HL-60 (cell line): Measurements from ENCODE around the gene NDUFA8.

Experiments
- DNase-seq, 2 experiments: peaks; one replicate each; pipeline ENCODE4 v3.0.0-alpha.2; 2010 to 2020; ENCODE audit warnings: low read depth in 1 of 2, low spot score in 1 of 2
- H3K27ac ChIP-seq: fragments of 250-450 bp; sonication (Bioruptor Pico); replicated peaks from 2 replicates; pipeline ENCODE4 v1.5.1; 2020; ENCODE audit warnings: mild to moderate bottlenecking, moderate library complexity
- H3K27me3 ChIP-seq: fragments of 250-450 bp; sonication (Bioruptor Pico); 2 replicates; pipeline ENCODE4 v1.5.1; 2021; ENCODE audit warnings: mild to moderate bottlenecking, moderate library complexity; ENCODE audit not compliant: insufficient read depth, poor library complexity, severe bottlenecking
- H3K4me3 ChIP-seq: replicated peaks from 2 replicates; pipeline ENCODE4 v1.5.1; 2011; ENCODE audit warnings: mild to moderate bottlenecking, control low read depth, low read length; ENCODE audit not compliant: insufficient read depth
- GABPA ChIP-seq: IDR thresholded peaks from 2 replicates; pipeline ENCODE4 v1.6.1; 2012; ENCODE audit warnings: low read depth
- POLR2AphosphoS5 ChIP-seq: IDR thresholded peaks from 2 replicates; pipeline ENCODE4 v1.6.1; 2012; ENCODE audit warnings: low read depth
- SPI1 ChIP-seq: IDR thresholded peaks from 2 replicates; pipeline ENCODE4 v1.6.1; 2012; ENCODE audit warnings: low read depth, mild to moderate bottlenecking, borderline replicate concordance
- TF ChIP-seq, protein P1 (sequence below): IDR thresholded peaks from 2 replicates; pipeline ENCODE4 v1.6.1; 2012; ENCODE audit warnings: low read depth; ENCODE audit not compliant: insufficient replicate concordance
- TF ChIP-seq, protein P2 (sequence below): IDR thresholded peaks from one replicate; pipeline ENCODE4 v1.5.1; 2011; ENCODE audit warnings: low read length, control low read depth, inconsistent platforms; ENCODE audit not compliant: insufficient read depth

The NDUFA8 gene

DNA sequence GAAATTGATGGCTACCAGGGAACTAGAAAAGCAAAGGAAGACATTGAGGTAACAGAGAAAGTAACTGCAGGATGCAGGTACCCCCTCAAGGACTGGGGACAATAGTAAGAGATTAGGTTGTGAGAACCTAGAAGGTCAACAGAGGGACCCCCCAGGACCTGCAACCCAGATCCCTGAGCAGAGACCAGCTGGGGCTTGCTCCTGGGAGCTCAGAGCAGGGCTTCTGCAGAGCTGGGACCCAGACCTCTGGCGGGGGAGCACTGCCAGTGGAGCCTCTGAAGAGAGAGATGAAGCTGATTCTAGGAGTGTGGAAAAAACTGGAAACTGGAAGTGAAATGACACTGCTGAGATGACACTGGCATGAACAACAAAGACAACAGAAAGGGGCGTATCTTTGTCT, 17.3 kb upstream of the NDUFA8 start:
- peaks cover 2% of the 10 kb centered on the region for H3K27me3 ChIP-seq
- DNase-seq = no peak
- no peak overlapping the region for H3K27ac ChIP-seq
- TF ChIP-seq GABPA (no peak), POLR2AphosphoS5 (no peak)
- H3K4me3 ChIP-seq = no peak overlapping the region

DNA sequence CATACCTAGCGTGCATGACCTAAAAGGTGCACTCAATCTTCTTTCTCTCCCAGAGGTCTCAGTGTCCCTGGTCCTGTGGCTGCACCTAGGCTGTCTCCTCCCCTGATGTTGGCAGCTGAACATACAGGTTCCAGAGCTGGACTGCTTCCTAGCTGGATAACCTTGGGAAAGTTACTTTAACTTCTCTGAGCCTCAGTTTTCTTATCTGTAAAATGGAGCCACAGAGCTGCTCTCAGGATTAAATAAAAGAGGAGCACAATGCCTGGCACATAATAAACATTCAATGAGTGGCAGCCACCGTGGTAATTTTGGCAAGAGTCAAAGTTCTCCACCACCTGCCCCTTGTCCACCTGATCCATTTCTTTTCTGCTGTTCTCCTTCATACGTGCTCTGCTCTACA, 14.1 kb upstream of the NDUFA8 start:
- Histone ChIP-seq H3K4me3 (no peak overlapping the region), H3K27me3 (peaks cover 2% of the 10 kb centered on the region), H3K27ac (no peak overlapping the region)
- DNase-seq = no peak
- TF ChIP-seq, protein P1, sequence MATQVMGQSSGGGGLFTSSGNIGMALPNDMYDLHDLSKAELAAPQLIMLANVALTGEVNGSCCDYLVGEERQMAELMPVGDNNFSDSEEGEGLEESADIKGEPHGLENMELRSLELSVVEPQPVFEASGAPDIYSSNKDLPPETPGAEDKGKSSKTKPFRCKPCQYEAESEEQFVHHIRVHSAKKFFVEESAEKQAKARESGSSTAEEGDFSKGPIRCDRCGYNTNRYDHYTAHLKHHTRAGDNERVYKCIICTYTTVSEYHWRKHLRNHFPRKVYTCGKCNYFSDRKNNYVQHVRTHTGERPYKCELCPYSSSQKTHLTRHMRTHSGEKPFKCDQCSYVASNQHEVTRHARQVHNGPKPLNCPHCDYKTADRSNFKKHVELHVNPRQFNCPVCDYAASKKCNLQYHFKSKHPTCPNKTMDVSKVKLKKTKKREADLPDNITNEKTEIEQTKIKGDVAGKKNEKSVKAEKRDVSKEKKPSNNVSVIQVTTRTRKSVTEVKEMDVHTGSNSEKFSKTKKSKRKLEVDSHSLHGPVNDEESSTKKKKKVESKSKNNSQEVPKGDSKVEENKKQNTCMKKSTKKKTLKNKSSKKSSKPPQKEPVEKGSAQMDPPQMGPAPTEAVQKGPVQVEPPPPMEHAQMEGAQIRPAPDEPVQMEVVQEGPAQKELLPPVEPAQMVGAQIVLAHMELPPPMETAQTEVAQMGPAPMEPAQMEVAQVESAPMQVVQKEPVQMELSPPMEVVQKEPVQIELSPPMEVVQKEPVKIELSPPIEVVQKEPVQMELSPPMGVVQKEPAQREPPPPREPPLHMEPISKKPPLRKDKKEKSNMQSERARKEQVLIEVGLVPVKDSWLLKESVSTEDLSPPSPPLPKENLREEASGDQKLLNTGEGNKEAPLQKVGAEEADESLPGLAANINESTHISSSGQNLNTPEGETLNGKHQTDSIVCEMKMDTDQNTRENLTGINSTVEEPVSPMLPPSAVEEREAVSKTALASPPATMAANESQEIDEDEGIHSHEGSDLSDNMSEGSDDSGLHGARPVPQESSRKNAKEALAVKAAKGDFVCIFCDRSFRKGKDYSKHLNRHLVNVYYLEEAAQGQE = no peak
- TF ChIP-seq SPI1 = no peak
- no peak for TF ChIP-seq POLR2AphosphoS5
- TF ChIP-seq, protein P2, sequence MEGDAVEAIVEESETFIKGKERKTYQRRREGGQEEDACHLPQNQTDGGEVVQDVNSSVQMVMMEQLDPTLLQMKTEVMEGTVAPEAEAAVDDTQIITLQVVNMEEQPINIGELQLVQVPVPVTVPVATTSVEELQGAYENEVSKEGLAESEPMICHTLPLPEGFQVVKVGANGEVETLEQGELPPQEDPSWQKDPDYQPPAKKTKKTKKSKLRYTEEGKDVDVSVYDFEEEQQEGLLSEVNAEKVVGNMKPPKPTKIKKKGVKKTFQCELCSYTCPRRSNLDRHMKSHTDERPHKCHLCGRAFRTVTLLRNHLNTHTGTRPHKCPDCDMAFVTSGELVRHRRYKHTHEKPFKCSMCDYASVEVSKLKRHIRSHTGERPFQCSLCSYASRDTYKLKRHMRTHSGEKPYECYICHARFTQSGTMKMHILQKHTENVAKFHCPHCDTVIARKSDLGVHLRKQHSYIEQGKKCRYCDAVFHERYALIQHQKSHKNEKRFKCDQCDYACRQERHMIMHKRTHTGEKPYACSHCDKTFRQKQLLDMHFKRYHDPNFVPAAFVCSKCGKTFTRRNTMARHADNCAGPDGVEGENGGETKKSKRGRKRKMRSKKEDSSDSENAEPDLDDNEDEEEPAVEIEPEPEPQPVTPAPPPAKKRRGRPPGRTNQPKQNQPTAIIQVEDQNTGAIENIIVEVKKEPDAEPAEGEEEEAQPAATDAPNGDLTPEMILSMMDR = no peak
- no peak for TF ChIP-seq GABPA

DNA sequence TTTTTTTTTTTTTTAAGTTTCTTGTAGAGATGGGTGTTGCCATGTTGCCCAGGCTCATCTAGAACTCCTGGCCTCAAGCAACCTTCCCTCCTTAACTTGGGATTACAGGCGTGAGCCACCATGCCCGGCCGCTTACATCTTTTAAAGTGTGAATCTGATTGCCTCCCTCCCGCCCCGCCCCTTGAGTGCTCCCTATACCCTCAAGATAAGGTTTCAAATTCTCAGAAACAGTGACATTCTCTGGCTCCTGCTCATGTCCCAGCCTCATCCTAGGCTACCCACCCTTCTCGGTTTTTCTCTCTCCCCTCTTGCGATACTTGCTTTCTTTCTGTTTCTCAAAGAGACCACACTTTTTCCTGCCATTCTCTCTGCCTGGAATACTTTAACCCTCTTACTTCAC, 12.6 kb upstream of the NDUFA8 start:
- no peak overlapping the region for H3K4me3 ChIP-seq
- H3K27me3 ChIP-seq = no peaks in the 10 kb centered on the region
- no peak for DNase-seq
- no peak overlapping the region for H3K27ac ChIP-seq
- TF ChIP-seq POLR2AphosphoS5 (no peak), SPI1 (no peak), GABPA (no peak)
- TF ChIP-seq, protein P2 = no peak
- TF ChIP-seq, protein P1 = no peak

DNA sequence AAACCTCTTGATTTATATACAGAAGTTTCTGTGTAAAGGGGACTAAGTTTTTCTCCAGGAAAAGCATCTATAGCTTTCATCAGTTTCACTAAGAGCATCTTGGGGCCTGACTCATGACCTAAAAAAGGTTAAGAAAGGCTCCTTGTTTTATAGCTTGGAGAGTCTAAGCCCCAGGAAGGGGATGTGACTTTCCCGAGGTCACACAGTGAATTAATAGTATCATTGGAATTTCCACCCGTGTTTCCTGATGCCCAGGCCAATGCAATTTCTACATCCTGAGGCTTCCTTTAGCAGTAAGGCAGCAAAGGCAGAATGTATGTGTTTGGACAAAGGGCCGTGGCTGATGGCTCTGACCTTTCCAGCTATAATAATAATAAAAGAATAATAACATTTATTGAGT, 8.8 kb upstream of the NDUFA8 start:
- H3K27me3 ChIP-seq = peaks cover 3% of the 10 kb centered on the region
- DNase-seq = no peak
- H3K4me3 ChIP-seq = no peak overlapping the region
- TF ChIP-seq, protein P1 = no peak
- TF ChIP-seq POLR2AphosphoS5 = no peak
- TF ChIP-seq, protein P2 = no peak
- TF ChIP-seq GABPA = no peak
- H3K27ac ChIP-seq = no peak overlapping the region
